Upper lobe of left lung (tissue), 4 donors: Measurements from ENCODE around the gene ERF.
A peak's percentile ranks its signal among the peaks of the same experiment; 100 is the strongest.

Experiments used
- CTCF ChIP-seq, 6 experiments: fragments of 450-650 bp in 4 of 6; fragments of 200-600 bp in 2 of 6; sonication (generic) in 2 of 6; IDR thresholded peaks; one replicate each; pipeline ENCODE4 v1.5.1; 2016 to 2019; ENCODE audit warnings: antibody characterized with exemption in 6 of 6
- EP300 ChIP-seq, 4 donors: sonication (generic); formaldehyde crosslinking; IDR thresholded peaks; one replicate each; pipeline ENCODE4 v1.5.1; 2017; ENCODE audit warnings: antibody characterized with exemption in 4 of 4, control low read depth in 2 of 4

- TF ChIP-seq CTCF (IDR thresholded peaks at IDR 0.05) (peak; percentile 38 to 62 (median 54)), EP300 (IDR thresholded peaks at IDR 0.05) (no peak)
Measured at GRCh38 chr19:42290523-42291434, 35.9 kb upstream of the ERF start.
